NCI-H2171 (cell line): Measurements from ENCODE around the gene HOXD12.
A peak's percentile ranks its signal among the peaks of the same experiment; 100 is the strongest.

Experiments used
- DNase-seq: peaks from one replicate; lab custom pipeline; 2025; lab: John Stamatoyannopoulos, UW

HOXD12 gene

GRCh38 chr2:176099728-176100546, at the start of gene HOXD12:
HOXD12 (plus strand) TSS chr2:176099795; CDS start chr2:176099802, 7 bp downstream.
- DNase-seq: no peak

- DNase-seq: peak; percentile 78
Observed at GRCh38 chr2:176056406-176056805, 43.2 kb upstream of the HOXD12 start.

GRCh38 chr2:176063958-176064357, 35.6 kb upstream of the HOXD12 start:
- DNase-seq: no peak

GRCh38 chr2:176066645-176067588, 32.7 kb upstream of the HOXD12 start:
- DNase-seq: no peak

- no peak for DNase-seq
Observed at GRCh38 chr2:176067589-176068418, 31.8 kb upstream of the HOXD12 start.

- DNase-seq: no peak
Observed at GRCh38 chr2:176068419-176068832, 31.2 kb upstream of the HOXD12 start.

- DNase-seq: no peak
Observed at GRCh38 chr2:176071330-176072291, 28.0 kb upstream of the HOXD12 start.

- no peak for DNase-seq
Observed at GRCh38 chr2:176072292-176072669, 27.3 kb upstream of the HOXD12 start.

GRCh38 chr2:176072951-176073904, 26.4 kb upstream of the HOXD12 start:
- no peak for DNase-seq

- no peak for DNase-seq
Observed at GRCh38 chr2:176074919-176075425, 24.6 kb upstream of the HOXD12 start.

GRCh38 chr2:176075481-176075880, 24.1 kb upstream of the HOXD12 start:
- DNase-seq: peak; percentile 39

GRCh38 chr2:176076063-176076462, 23.5 kb upstream of the HOXD12 start:
- no peak for DNase-seq

- DNase-seq: no peak
Observed at GRCh38 chr2:176076796-176077195, 22.8 kb upstream of the HOXD12 start.

- DNase-seq: no peak
Observed at GRCh38 chr2:176078541-176079284, 20.9 kb upstream of the HOXD12 start.

- no peak for DNase-seq
Observed at GRCh38 chr2:176079285-176079830, 20.2 kb upstream of the HOXD12 start.

- peak; percentile 65 for DNase-seq
Observed at GRCh38 chr2:176079831-176080539, 19.6 kb upstream of the HOXD12 start.

GRCh38 chr2:176080540-176081375, 18.8 kb upstream of the HOXD12 start:
- DNase-seq: peak; percentile 5
